HG03571 (cell line): Measurements from ENCODE around the gene ELOB.

Source experiments
- ATAC-seq: cut with Tn5 transposase; IDR thresholded peaks from one replicate; pipeline ENCODE4 v1.9.1; 2021; ENCODE audit not compliant: unreplicated experiment

ELOB gene

GRCh38 chr16:2749936-2750335 lies 27.1 kb downstream of the ELOB start:
- no peak for ATAC-seq

DNA sequence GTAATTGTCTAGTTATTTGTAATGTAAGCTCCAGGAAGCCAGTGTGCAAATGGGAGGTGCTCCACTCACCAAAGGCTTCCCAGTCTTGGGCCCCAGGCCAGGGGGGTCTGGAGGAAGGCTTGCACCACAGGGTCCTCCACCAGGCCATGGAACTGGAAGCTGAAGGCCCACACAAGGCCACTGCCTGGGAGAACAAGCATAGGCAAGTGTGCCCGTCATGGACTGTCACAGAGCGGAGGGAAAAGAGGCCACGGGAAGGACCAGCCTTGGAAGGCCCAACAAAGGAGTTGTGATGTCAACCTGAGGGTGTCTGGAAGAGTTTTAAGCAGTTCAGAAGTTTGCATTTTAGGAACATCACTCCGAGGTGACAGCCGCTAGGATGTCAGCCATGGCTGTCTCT lies 27.6 kb downstream of the ELOB start:
- ATAC-seq: no peak

GRCh38 chr16:2748757-2749455 lies 28.2 kb downstream of the ELOB start:
- ATAC-seq: no peak

GRCh38 chr16:2745961-2746360 lies 31.1 kb downstream of the ELOB start:
- ATAC-seq: no peak

DNA sequence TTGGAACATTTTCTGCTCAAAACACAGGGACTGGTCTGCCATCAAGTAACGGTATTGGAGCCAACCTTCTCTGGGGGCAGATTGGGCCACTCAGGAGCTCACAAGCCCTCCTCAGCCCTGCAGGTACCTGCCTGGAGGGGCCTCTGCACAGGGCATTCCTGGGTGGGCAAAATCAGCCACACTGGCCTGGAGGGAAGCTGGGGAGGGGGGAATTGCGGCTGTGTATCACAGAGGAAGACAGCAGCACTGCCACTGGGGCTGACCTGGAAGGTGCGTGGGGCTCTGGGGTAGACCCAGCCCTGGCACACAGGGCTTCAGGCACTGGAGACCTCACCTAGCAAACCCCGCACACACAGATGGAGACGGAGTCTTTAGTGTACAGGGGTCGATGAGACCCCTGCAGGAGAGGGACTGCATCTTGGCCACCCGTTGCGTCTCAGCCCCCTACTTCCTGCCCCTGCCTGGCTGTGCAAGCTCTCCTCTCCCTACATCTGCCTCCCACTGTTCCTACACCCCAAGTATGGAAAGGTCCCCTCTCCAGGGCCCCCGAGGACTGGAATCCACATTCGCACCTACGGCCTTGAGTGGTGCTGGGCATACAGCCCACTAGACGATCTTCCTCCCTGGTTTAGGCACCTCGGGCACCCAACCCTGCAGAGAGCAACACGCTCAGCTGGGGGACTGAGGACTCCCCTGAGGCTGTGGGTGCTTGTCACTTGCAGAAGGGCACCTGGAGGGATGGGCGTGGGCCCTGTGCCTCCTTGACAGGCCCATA lies 31.8 kb downstream of the ELOB start:
- ATAC-seq: no peak

DNA sequence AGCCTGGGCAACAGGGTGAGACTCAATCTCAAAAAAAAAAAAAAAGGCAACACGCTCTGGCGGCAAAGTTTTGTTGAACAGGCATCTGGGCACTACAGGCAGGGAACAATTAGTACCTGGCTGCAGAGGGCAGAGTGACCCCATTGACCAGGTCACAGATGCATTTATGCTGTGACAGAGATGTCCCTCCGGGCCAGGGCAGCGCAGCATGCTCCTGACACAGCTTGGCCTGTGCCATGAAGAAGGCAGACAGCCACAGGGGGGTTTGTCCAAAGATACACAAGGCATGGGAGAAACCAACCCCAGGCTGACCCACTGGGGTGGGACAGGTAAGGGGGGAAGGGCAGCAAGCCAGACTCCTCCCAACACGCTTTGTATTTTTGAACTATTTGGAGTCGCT lies 32.4 kb downstream of the ELOB start:
- ATAC-seq: no peak

GRCh38 chr16:2743007-2743810 lies 33.9 kb downstream of the ELOB start:
- no peak for ATAC-seq

- no peak for ATAC-seq
Observed at GRCh38 chr16:2742323-2743006, 34.6 kb downstream of the ELOB start.

- ATAC-seq: no peak
Observed at GRCh38 chr16:2741168-2741567, 35.9 kb downstream of the ELOB start.

GRCh38 chr16:2740476-2740875 lies 36.6 kb downstream of the ELOB start:
- no peak for ATAC-seq

GRCh38 chr16:2739625-2740430 lies 37.3 kb downstream of the ELOB start:
- no peak for ATAC-seq

DNA sequence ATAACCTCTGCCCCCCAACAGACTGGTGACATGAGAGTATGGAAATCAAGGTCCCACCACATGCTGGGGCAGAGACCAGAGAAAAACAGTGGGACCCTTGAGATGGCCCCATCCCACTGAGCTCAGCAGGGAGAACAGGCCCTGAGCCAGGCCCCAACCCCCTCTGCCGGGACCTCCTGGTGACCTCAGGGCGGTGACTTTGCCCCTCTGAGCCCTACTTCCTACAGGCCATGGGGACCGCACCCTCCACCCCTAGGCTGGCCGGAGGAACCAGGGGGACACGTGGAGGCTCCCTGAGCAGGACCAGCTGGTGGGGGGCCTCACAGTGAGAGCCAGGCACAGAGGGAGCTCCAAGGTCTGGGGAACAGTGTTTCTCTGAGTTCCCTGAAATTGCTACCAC lies 38.5 kb downstream of the ELOB start:
- ATAC-seq: no peak

GRCh38 chr16:2737895-2738418 lies 39.1 kb downstream of the ELOB start:
- ATAC-seq: no peak

DNA sequence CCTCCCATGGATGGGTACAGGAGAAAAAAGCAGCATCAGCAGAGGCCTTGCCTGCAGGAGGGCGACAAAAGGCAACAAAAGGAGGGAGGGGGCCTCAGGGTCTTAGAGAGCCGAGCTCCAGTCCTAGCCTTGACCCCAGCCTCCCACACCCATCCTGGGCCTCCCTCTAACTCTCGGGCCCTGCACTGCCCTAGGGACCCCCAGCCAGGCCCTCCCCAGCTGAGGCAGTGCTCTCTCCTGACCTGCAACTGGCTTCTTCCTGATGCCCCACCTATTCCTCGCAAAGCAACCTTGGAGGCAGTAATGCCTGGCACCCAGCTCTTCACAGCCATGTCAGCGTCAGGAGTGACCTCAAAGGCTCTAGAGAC lies 39.9 kb downstream of the ELOB start:
- ATAC-seq: no peak

DNA sequence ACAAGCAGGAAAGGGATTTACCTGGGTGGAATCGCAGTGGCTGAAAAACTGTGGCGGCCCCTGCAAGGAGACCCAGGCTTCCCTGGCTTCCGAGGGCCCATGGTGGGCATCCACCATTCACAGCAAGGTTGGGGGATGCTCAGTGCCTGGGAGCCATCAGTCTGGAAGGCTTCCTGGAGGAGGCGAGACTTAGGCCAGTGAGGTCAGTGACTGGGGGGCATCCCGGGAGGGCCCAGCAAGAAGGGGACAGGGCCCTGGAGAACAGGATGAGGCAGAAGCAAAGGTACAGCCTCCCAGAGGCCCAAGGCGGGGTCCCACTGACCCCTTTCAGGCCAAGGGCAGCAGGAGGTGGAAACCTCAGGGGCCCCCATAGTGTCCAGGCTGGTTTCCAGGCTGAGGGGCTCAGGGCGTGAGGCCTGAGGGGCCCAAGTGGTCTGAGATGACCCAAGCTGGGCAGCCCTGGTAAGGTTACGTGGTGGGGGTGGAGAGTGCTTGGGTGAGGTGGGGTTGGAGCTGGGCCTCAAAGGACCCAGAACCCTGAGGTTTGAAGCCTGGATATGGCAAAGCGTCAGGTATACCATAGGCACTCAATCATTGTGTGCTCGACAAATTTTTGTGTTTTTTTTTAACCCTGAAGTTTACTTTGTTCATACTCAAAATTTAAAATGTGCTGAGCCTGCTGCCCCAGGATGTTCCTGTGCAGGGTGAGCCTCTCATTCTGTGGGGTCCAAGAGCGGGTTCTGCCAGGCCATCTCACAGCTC lies 40.4 kb downstream of the ELOB start:
- ATAC-seq: no peak

DNA sequence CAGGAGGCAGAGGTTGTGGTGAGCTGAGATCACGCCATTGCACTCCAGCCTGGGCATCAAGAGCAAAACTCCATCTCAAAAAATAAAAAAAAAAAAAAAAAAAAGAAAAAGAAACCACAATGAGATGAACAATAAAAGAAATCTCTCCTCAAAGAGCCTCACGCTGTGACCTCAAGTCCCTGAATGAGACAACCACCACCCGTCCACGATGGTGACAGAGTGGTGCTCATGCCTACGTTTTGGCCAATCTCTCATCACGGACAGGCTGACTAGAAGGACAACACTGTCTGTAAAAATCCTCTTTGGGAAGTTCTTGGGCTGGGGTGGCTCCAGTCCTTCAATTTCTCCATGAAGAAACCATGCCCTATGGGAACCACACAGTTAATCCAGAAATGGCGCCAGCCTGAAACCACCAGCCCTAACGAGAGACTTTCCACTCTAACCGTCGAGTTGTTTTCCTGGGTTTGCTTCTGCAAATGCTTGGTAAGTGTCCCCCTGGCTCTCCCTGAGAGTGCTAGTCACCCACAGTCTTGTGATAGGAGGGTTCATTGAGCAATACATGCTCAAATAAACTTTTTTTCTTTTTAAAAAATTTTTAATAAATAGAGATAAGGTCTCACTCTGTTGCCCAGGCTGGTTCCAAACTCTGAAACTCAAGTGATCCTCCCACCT lies 42.1 kb downstream of the ELOB start:
- ATAC-seq: no peak

DNA sequence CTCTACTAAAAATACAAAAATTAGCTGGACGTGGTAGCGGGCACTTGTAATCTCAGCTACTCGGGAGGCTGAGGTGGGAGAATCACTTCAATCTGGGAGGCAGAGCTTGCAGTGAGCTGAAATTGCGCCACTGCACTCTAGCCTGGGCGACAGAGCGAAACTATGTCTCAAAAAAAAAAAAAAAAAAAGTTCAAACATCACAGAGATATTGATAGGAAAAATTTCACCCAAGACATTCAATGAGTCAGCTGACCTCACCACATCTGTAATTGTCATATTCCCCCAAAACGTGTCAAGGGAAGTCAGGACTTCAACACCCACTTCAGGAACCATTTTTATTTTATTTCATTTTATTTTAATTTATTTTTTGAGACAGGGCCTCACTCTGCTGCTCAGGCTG lies 49.0 kb downstream of the ELOB start:
- ATAC-seq: no peak

DNA sequence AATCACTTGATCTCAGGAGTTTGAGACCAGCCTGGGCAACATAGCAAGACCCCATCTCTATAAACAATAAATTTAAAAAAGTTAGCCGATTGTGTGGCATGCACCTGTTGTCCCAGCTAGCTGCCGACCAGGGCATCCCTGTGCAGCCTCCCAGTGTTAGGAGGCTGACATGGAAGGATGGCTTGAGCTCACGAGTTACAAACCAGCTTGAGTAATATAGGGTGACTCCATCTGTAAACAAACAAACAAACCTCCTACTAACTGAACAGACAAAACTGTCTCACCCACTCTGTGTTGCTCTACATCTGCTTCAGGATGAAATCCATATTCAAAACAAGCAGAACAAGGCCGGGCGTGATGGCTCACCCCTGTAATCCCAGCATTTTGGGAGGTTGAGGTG lies 50.2 kb downstream of the ELOB start:
- no peak for ATAC-seq

- ATAC-seq: no peak
Observed at GRCh38 chr16:2724816-2725348, 52.2 kb downstream of the ELOB start.
